Activated B cell treated with CpG ODN at 0.5 μM for 24 hours (primary cell): ENCODE data around the gene MARCHF11. TPM values are rescaled to one million over a fixed set of nuclear protein-coding genes. Genes with fewer than 3 reads are reported as not detected.

Experiments used
- ATAC-seq: fragments of 200-7000 bp; cut with Tn5 transposase; one replicate; pipeline ENCODE4 v1.10.0; 2021; ENCODE audit warnings: low read depth, mild to moderate bottlenecking, moderate library complexity
- CTCF ChIA-PET: fragments of 350-600 bp; sonication (Branson Sonifier 250); formaldehyde crosslinking; loops from one replicate; lab custom pipeline; 2021; ENCODE audit warnings: antibody characterized with exemption; lab: Charles Lee
- POLR2A ChIA-PET: fragments of 350-600 bp; sonication (Branson Sonifier 250); formaldehyde crosslinking; loops from one replicate; lab custom pipeline; 2021; ENCODE audit warnings: antibody characterized with exemption; lab: Charles Lee
- DNase-seq: peaks from one replicate; pipeline ENCODE4 v3.0.0; 2022
- H3K27ac Mint-ChIP-seq: one replicate; pipeline ENCODE4 v1.8.0; 2020; ENCODE audit warnings: mixed read lengths
- H3K27me3 Mint-ChIP-seq: one replicate; pipeline ENCODE4 v1.8.0; 2021; ENCODE audit warnings: mixed read lengths
- H3K36me3 Mint-ChIP-seq: one replicate; pipeline ENCODE4 v1.8.0; 2021; ENCODE audit warnings: low read depth, mixed read lengths
- H3K4me1 Mint-ChIP-seq: one replicate; pipeline ENCODE4 v1.8.0; 2021; ENCODE audit warnings: mixed read lengths
- H3K4me3 Mint-ChIP-seq: one replicate; pipeline ENCODE4 v1.8.0; 2020; ENCODE audit warnings: mild to moderate bottlenecking, mixed read lengths
- H3K9me3 Mint-ChIP-seq: one replicate; pipeline ENCODE4 v1.8.0; 2020; ENCODE audit warnings: mixed read lengths
- intact Hi-C: fragments of 100-400 bp; cut with micrococcal nuclease; formaldehyde crosslinking; loops from one replicate; pipeline ENCODE4 v1.15.1; 2024
- total RNA-seq: library from RNA; stranded (reverse); gene quantifications from 2 replicates; pipeline ENCODE4 v1.2.3, GENCODE V29; 2022
- TF ChIP-seq, protein P1 (sequence below): fragments of 200-600 bp; IDR thresholded peaks from one replicate; pipeline ENCODE4 v1.8.0; 2022; ENCODE audit warnings: antibody characterized with exemption, mild to moderate bottlenecking

The MARCHF11 gene
- total RNA-seq, 1 donor from 2014 or later, result not detected

- Mint-ChIP-seq H3K4me1 (no peaks in the 10 kb centered on the region), H3K9me3 (peaks cover 9% of the 10 kb centered on the region), H3K27ac (no peak overlapping the region), H3K4me3 (no peak overlapping the region), H3K27me3 (no peaks in the 10 kb centered on the region), H3K36me3 (no peaks in the 10 kb centered on the region)
- TF ChIP-seq, protein P1, sequence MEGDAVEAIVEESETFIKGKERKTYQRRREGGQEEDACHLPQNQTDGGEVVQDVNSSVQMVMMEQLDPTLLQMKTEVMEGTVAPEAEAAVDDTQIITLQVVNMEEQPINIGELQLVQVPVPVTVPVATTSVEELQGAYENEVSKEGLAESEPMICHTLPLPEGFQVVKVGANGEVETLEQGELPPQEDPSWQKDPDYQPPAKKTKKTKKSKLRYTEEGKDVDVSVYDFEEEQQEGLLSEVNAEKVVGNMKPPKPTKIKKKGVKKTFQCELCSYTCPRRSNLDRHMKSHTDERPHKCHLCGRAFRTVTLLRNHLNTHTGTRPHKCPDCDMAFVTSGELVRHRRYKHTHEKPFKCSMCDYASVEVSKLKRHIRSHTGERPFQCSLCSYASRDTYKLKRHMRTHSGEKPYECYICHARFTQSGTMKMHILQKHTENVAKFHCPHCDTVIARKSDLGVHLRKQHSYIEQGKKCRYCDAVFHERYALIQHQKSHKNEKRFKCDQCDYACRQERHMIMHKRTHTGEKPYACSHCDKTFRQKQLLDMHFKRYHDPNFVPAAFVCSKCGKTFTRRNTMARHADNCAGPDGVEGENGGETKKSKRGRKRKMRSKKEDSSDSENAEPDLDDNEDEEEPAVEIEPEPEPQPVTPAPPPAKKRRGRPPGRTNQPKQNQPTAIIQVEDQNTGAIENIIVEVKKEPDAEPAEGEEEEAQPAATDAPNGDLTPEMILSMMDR, result no peak
- ChIA-PET POLR2A (no interaction called here), CTCF (no interaction called here)
- no peak for DNase-seq
- ATAC-seq, result no peak
- intact Hi-C loops, result no loop called here
Measured at GRCh38 chr5:16152601-16153568, 26.7 kb downstream of the MARCHF11 start.

DNA sequence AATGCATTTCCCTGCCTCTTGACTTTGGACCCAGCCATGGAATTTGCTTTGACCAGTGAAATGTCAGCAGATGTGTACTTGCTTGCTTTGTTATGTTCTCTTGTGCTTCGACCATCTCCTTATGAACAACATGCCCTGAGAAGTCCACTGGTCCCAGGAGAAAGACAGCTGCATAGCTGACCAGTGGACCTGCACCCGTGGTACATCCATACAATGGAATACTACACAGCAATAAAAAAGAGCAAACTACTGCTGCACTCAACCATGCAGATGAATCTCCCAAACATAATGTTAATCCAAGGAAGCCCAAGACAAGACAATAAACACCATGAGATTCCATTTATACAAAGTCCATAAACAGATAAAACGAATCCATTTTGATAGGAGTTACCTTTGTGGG is 30.0 kb downstream of the MARCHF11 start:
- TF ChIP-seq, protein P1, result no peak
- CTCF ChIA-PET, result no interaction called here
- H3K36me3 Mint-ChIP-seq, result no peaks in the 10 kb centered on the region
- H3K4me1 Mint-ChIP-seq, result no peaks in the 10 kb centered on the region
- POLR2A ChIA-PET, result no interaction called here
- H3K4me3 Mint-ChIP-seq, result no peak overlapping the region
- intact Hi-C loops, result no loop called here
- H3K27me3 Mint-ChIP-seq, result no peaks in the 10 kb centered on the region
- DNase-seq (no peak), ATAC-seq (no peak)
- H3K27ac Mint-ChIP-seq, result no peak overlapping the region
- H3K9me3 Mint-ChIP-seq, result peaks cover 4% of the 10 kb centered on the region

GRCh38 chr5:16147179-16147900 is 32.3 kb downstream of the MARCHF11 start:
- H3K9me3 Mint-ChIP-seq, result peaks cover 7% of the 10 kb centered on the region
- TF ChIP-seq, protein P1, result no peak
- H3K27ac Mint-ChIP-seq, result no peak overlapping the region
- no peak for DNase-seq
- no peaks in the 10 kb centered on the region for H3K36me3 Mint-ChIP-seq
- intact Hi-C loops, result no loop called here
- no peak overlapping the region for H3K4me3 Mint-ChIP-seq
- H3K27me3 Mint-ChIP-seq, result no peaks in the 10 kb centered on the region
- no peak for ATAC-seq
- CTCF ChIA-PET, result no interaction called here
- POLR2A ChIA-PET, result no interaction called here
- H3K4me1 Mint-ChIP-seq, result no peaks in the 10 kb centered on the region

DNA sequence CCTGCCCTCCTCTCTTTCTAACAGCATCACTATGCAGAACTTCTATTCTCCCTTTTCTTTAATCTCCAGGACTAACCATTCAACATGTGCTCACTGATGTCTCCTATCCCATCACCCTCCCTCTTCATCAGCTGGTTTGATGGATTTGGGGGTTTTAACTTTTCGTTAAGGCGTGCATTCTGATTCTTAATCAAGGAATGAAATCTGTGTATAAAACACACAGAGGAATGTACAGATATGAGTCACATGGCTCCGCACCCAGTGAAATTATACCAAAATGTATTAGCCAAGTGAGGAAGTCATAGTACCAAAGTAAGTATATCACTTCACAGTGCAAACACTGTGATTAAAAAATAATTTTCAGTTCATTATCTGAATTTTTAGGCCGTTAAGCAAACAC is 35.2 kb downstream of the MARCHF11 start:
- no peaks in the 10 kb centered on the region for H3K4me1 Mint-ChIP-seq
- peaks cover 3% of the 10 kb centered on the region for H3K9me3 Mint-ChIP-seq
- intact Hi-C loops, result no loop called here
- ATAC-seq (no peak), DNase-seq (no peak)
- ChIA-PET CTCF (no interaction called here), POLR2A (no interaction called here)
- H3K4me3 Mint-ChIP-seq, result no peak overlapping the region
- H3K27ac Mint-ChIP-seq, result no peak overlapping the region
- no peaks in the 10 kb centered on the region for H3K36me3 Mint-ChIP-seq
- TF ChIP-seq, protein P1, result no peak
- no peaks in the 10 kb centered on the region for H3K27me3 Mint-ChIP-seq
